ENCODE results near the gene PGAP1. TPM values are rescaled to one million over a fixed set of nuclear protein-coding genes. Genes with fewer than 3 reads are reported as not detected.

The PGAP1 gene
- total RNA-seq, 3 donors from 2014 or later, result 7.2 to 27.1 (median 16.1) TPM

DNA sequence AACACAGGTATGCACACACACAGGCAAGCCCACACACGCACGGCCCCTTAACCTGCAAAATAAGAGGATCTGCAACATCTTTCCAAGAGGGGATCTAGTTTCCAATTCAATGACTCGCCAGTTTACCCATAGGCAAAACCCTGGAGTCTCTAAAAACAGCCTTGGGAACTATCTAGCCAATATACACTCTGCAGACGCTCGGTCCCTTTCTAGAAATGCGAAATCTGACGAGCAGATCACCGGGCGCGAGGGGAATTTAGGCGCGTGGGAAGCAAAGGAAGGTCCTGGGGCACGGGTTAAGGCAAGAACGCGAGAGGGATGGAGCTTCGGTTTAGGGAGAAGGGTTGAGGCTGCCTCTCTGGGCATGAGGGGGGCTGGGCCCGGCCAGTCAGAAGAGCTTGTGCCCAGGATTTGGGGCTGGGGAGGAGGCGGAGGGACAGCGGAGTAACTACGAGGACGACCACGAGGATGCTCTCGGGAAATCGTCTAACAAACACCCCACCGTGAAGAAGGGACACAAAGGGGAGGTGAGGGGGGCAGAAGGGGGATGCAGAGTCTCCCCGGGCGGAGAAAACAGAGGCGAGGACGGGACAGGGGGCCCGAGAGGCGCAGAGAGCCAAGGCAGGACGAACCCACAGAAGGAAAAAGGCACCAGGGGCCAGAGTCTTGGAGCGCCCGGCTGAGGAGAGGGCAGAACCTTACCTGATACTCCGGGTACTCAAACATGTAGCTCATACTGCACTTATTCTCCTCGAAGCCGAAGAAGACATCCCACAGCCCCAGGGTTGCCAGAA, 542 bp downstream of the PGAP1 start:
- Histone ChIP-seq H3K9me3 (no peaks in the 10 kb centered on the region), H3K36me3 (no peaks in the 10 kb centered on the region), H3K4me3 (peak overlapping the region; percentile 76 to 81 (median 80)), H3K27me3 (no peaks in the 10 kb centered on the region), H3K27ac (peak overlapping the region; percentile 89), H3K4me1 (no peaks in the 10 kb centered on the region)
- intact Hi-C loops (cut with DNase I; ENCODE audit: low total_unique reads), result no loop called here
- no peak for TF ChIP-seq POLR2A (IDR thresholded peaks at IDR 0.05)
- TF ChIP-seq POLR2AphosphoS5 (IDR thresholded peaks at IDR 0.05), result no peak
- TF ChIP-seq, protein P1, sequence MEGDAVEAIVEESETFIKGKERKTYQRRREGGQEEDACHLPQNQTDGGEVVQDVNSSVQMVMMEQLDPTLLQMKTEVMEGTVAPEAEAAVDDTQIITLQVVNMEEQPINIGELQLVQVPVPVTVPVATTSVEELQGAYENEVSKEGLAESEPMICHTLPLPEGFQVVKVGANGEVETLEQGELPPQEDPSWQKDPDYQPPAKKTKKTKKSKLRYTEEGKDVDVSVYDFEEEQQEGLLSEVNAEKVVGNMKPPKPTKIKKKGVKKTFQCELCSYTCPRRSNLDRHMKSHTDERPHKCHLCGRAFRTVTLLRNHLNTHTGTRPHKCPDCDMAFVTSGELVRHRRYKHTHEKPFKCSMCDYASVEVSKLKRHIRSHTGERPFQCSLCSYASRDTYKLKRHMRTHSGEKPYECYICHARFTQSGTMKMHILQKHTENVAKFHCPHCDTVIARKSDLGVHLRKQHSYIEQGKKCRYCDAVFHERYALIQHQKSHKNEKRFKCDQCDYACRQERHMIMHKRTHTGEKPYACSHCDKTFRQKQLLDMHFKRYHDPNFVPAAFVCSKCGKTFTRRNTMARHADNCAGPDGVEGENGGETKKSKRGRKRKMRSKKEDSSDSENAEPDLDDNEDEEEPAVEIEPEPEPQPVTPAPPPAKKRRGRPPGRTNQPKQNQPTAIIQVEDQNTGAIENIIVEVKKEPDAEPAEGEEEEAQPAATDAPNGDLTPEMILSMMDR (IDR thresholded peaks at IDR 0.05), result no peak
- DNase-seq (ENCODE audit: low spot score in 2 of 2), result no peak

DNA sequence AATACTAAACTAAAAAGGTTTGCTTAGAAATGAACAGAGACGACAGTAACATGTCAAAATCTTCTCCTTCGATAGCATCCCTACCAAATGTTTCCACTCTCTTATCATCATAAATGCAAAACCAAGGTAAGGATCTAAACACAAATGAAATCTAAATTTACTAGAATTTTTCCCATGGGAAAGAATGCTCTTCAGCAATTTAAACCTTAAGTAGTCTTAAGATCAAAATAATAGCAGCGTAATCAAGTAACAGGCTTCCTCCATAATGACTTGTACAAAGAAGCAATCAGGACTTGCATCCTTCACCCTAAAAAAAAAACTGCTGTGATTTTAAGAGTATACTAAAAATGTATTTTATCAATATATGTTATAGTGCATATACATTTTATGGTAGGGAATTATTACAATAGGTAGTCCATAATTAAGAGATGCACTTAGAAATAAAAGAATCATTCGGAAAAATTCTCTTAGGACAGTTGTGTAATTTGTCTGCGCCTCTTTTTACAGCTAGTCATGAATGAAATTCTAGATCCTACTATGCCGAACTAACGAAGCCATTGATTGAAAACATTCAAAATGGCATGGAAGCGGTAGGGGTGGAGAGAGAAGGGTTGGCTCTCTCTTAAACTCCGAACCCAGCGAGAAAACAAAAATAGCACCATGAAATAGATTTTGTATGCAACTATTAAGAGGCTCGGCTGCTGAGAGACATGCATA, 1.3 kb downstream of the PGAP1 start:
- Histone ChIP-seq H3K27me3 (no peaks in the 10 kb centered on the region), H3K9me3 (no peaks in the 10 kb centered on the region), H3K4me1 (no peaks in the 10 kb centered on the region), H3K27ac (peak overlapping the region in 1 of 2 donors; percentile 89), H3K36me3 (no peaks in the 10 kb centered on the region), H3K4me3 (peak overlapping the region; percentile 76 to 81 (median 80))
- TF ChIP-seq POLR2A (IDR thresholded peaks at IDR 0.05), result no peak
- TF ChIP-seq, protein P1 (IDR thresholded peaks at IDR 0.05), result no peak
- no peak for TF ChIP-seq POLR2AphosphoS5 (IDR thresholded peaks at IDR 0.05)
- no peak for DNase-seq (ENCODE audit: low spot score in 2 of 2)
- intact Hi-C loops (cut with DNase I; ENCODE audit: low total_unique reads), result no loop called here

DNA sequence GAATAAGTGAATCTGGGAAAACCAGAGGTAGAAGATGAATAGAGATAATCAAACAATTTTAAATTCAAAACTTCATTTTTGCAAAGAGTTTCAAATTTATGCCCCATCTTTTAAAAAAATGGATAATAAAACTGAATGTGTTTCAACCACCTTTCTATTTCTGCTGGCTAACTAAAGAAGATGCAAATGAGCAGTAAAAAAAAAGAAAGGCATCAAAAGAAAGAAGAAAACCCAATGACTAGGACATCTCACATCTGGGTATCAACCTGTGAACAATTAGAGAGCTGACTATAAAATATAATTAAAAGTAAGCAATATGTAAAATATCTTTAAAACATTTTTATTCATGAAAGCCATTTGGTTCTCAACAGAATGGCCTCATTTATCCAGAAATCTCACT, 2.5 kb downstream of the PGAP1 start:
- H3K27me3 ChIP-seq, result no peaks in the 10 kb centered on the region
- no peak overlapping the region for H3K27ac ChIP-seq
- intact Hi-C loops (cut with DNase I; ENCODE audit: low total_unique reads), result no loop called here
- DNase-seq (ENCODE audit: low spot score in 2 of 2), result no peak
- no peaks in the 10 kb centered on the region for H3K36me3 ChIP-seq
- no peak overlapping the region for H3K4me3 ChIP-seq
- H3K9me3 ChIP-seq, result no peaks in the 10 kb centered on the region
- TF ChIP-seq, protein P1 (IDR thresholded peaks at IDR 0.05), result no peak
- TF ChIP-seq POLR2A (IDR thresholded peaks at IDR 0.05) (no peak), POLR2AphosphoS5 (IDR thresholded peaks at IDR 0.05) (no peak)
- H3K4me1 ChIP-seq, result no peaks in the 10 kb centered on the region

DNA sequence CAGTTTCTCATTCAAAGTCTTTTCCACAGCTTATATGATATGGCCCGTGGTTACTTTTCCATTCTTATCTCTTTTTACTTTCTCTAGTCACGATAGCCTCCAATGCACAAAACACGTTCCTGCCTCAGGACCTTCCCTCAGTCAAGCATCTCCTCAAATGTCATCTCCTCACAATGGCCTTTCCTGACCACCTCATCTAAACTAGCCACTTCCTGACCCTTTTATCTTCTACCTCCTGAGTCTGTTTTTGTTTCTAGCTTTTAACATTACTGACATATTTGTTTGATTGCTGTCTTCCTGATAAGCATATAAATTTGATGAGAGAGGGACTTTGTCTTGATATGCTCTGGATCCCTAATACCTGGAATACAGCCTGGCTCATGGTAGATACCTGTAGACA, 7.6 kb downstream of the PGAP1 start:
- H3K9me3 ChIP-seq, result no peaks in the 10 kb centered on the region

More for the DNA sequence above, 7.6 kb downstream of the PGAP1 start:
- H3K27ac ChIP-seq, result no peak overlapping the region
- intact Hi-C loops (cut with DNase I; ENCODE audit: low total_unique reads), result no loop called here
- TF ChIP-seq POLR2AphosphoS5 (IDR thresholded peaks at IDR 0.05) (no peak), POLR2A (IDR thresholded peaks at IDR 0.05) (no peak)
- TF ChIP-seq, protein P1 (IDR thresholded peaks at IDR 0.05), result no peak
- no peaks in the 10 kb centered on the region for H3K27me3 ChIP-seq
- no peak for DNase-seq (ENCODE audit: low spot score in 2 of 2)
- no peaks in the 10 kb centered on the region for H3K36me3 ChIP-seq
- no peak overlapping the region for H3K4me3 ChIP-seq
- no peaks in the 10 kb centered on the region for H3K4me1 ChIP-seq

All from breast epithelium (tissue), 4 donors.